ENCODE results near the gene ITGA7.

ITGA7 gene

GRCh38 chr12:55676707-55677106 lies 31.0 kb downstream of the ITGA7 start:
- TF ChIP-seq ELF4 (IDR thresholded peaks at IDR 0.05) (no peak), FOXM1 (IDR thresholded peaks at IDR 0.05; ENCODE audit: borderline replicate concordance) (no peak), FOXA1 (IDR thresholded peaks at IDR 0.05) (no peak), LEF1 (IDR thresholded peaks at IDR 0.05; ENCODE audit: borderline replicate concordance) (no peak), FOXK2 (IDR thresholded peaks at IDR 0.05) (no peak), SP1 (IDR thresholded peaks at IDR 0.05) (no peak), BHLHE40 (IDR thresholded peaks at IDR 0.05; ENCODE audit: borderline replicate concordance) (no peak), NFRKB (IDR thresholded peaks at IDR 0.05) (no peak), TARDBP (IDR thresholded peaks at IDR 0.05) (no peak), L3MBTL2 (conservative IDR thresholded peaks at IDR 0.05) (no peak), HDGF (IDR thresholded peaks at IDR 0.05; ENCODE audit: borderline replicate concordance) (no peak), SUZ12 (IDR thresholded peaks at IDR 0.05) (no peak)
- ChIA-PET POLR2A (no interaction called here), CTCF (interaction anchor here (0.7 kb wide), 1 partner anchor 30 kb away, joined by 3 read pairs; no protein-coding TSS in a partner anchor)
- DNase-seq (ENCODE audit: extremely low spot score), result no peak

GRCh38 chr12:55675666-55676065 lies 32.0 kb downstream of the ITGA7 start:
- ChIA-PET CTCF (no interaction called here), POLR2A (no interaction called here)
- no peak for DNase-seq (ENCODE audit: extremely low spot score)
- TF ChIP-seq ELF4 (IDR thresholded peaks at IDR 0.05), result no peak
- no peak for TF ChIP-seq L3MBTL2 (conservative IDR thresholded peaks at IDR 0.05)
- TF ChIP-seq FOXA1 (IDR thresholded peaks at IDR 0.05), result no peak
- no peak for TF ChIP-seq ZNF384 (IDR thresholded peaks at IDR 0.05)
- TF ChIP-seq SP1 (IDR thresholded peaks at IDR 0.05), result no peak
- no peak for TF ChIP-seq FOXM1 (IDR thresholded peaks at IDR 0.05; ENCODE audit: borderline replicate concordance)
- no peak for TF ChIP-seq LEF1 (IDR thresholded peaks at IDR 0.05; ENCODE audit: borderline replicate concordance)
- TF ChIP-seq TARDBP (IDR thresholded peaks at IDR 0.05), result no peak
- no peak for TF ChIP-seq NFRKB (IDR thresholded peaks at IDR 0.05)
- no peak for TF ChIP-seq ARNT (IDR thresholded peaks at IDR 0.05)
- TF ChIP-seq BHLHE40 (IDR thresholded peaks at IDR 0.05; ENCODE audit: borderline replicate concordance), result no peak
- no peak for TF ChIP-seq FOXK2 (IDR thresholded peaks at IDR 0.05)
- TF ChIP-seq SUZ12 (IDR thresholded peaks at IDR 0.05), result no peak
- TF ChIP-seq CTBP1 (IDR thresholded peaks at IDR 0.05; ENCODE audit: borderline replicate concordance), result no peak
- no peak for TF ChIP-seq HDGF (IDR thresholded peaks at IDR 0.05; ENCODE audit: borderline replicate concordance)
- TF ChIP-seq PKNOX1 (IDR thresholded peaks at IDR 0.05), result no peak

GRCh38 chr12:55673638-55674037 lies 34.1 kb downstream of the ITGA7 start:
- TF ChIP-seq PKNOX1 (IDR thresholded peaks at IDR 0.05) (no peak), TARDBP (IDR thresholded peaks at IDR 0.05) (no peak), FOXM1 (IDR thresholded peaks at IDR 0.05; ENCODE audit: borderline replicate concordance) (no peak), ELF4 (IDR thresholded peaks at IDR 0.05) (no peak), FOXK2 (IDR thresholded peaks at IDR 0.05) (no peak), LEF1 (IDR thresholded peaks at IDR 0.05; ENCODE audit: borderline replicate concordance) (no peak), SP1 (IDR thresholded peaks at IDR 0.05) (no peak), ARNT (IDR thresholded peaks at IDR 0.05) (no peak), L3MBTL2 (conservative IDR thresholded peaks at IDR 0.05) (no peak), HDGF (IDR thresholded peaks at IDR 0.05; ENCODE audit: borderline replicate concordance) (no peak), CTBP1 (IDR thresholded peaks at IDR 0.05; ENCODE audit: borderline replicate concordance) (no peak), BHLHE40 (IDR thresholded peaks at IDR 0.05; ENCODE audit: borderline replicate concordance) (no peak), FOXA1 (IDR thresholded peaks at IDR 0.05) (no peak)
- ChIA-PET CTCF (interaction anchor here (1.0 kb wide), 1 partner anchor 17 kb away, joined by 3 read pairs; no protein-coding TSS in a partner anchor), POLR2A (no interaction called here)
- no peak for DNase-seq (ENCODE audit: extremely low spot score)

GRCh38 chr12:55671746-55672145 lies 36.0 kb downstream of the ITGA7 start:
- no peak for DNase-seq (ENCODE audit: extremely low spot score)
- no peak for TF ChIP-seq FOXA1 (IDR thresholded peaks at IDR 0.05)
- no peak for TF ChIP-seq LEF1 (IDR thresholded peaks at IDR 0.05; ENCODE audit: borderline replicate concordance)
- TF ChIP-seq CTBP1 (IDR thresholded peaks at IDR 0.05; ENCODE audit: borderline replicate concordance), result no peak
- TF ChIP-seq FOXM1 (IDR thresholded peaks at IDR 0.05; ENCODE audit: borderline replicate concordance), result no peak
- TF ChIP-seq SUZ12 (IDR thresholded peaks at IDR 0.05), result no peak
- TF ChIP-seq BHLHE40 (IDR thresholded peaks at IDR 0.05; ENCODE audit: borderline replicate concordance), result no peak
- no peak for TF ChIP-seq PKNOX1 (IDR thresholded peaks at IDR 0.05)
- TF ChIP-seq FOXK2 (IDR thresholded peaks at IDR 0.05), result no peak
- no peak for TF ChIP-seq L3MBTL2 (conservative IDR thresholded peaks at IDR 0.05)
- TF ChIP-seq ARNT (IDR thresholded peaks at IDR 0.05), result no peak
- TF ChIP-seq SP1 (IDR thresholded peaks at IDR 0.05), result no peak
- TF ChIP-seq ELF4 (IDR thresholded peaks at IDR 0.05), result no peak
- TF ChIP-seq ZNF384 (IDR thresholded peaks at IDR 0.05), result no peak
- no peak for TF ChIP-seq TARDBP (IDR thresholded peaks at IDR 0.05)
- TF ChIP-seq HDGF (IDR thresholded peaks at IDR 0.05; ENCODE audit: borderline replicate concordance), result no peak
- TF ChIP-seq NFRKB (IDR thresholded peaks at IDR 0.05), result no peak
- CTCF ChIA-PET, result interaction anchor here (0.7 to 1.0 kb wide), 2 partner anchors 10 to 16 kb away, joined by 3 to 5 read pairs; a partner anchor contains a TSS
- POLR2A ChIA-PET, result interaction anchor here (0.6 kb wide), 1 partner anchor 44 kb away, joined by 3 read pairs; the partner anchor contains the start of gene BLOC1S1

- DNase-seq (ENCODE audit: extremely low spot score), result no peak
- CTCF ChIA-PET, result interaction anchor here (1.9 kb wide), 1 partner anchor 11 kb away, joined by 6 read pairs; a partner anchor contains a TSS
- TF ChIP-seq PKNOX1 (IDR thresholded peaks at IDR 0.05), result no peak
- no peak for TF ChIP-seq SP1 (IDR thresholded peaks at IDR 0.05)
- TF ChIP-seq CTBP1 (IDR thresholded peaks at IDR 0.05; ENCODE audit: borderline replicate concordance), result no peak
- TF ChIP-seq SUZ12 (IDR thresholded peaks at IDR 0.05), result no peak
- TF ChIP-seq ARNT (IDR thresholded peaks at IDR 0.05), result no peak
- TF ChIP-seq NFRKB (IDR thresholded peaks at IDR 0.05), result no peak
- no peak for TF ChIP-seq FOXK2 (IDR thresholded peaks at IDR 0.05)
- TF ChIP-seq L3MBTL2 (conservative IDR thresholded peaks at IDR 0.05), result no peak
- no peak for TF ChIP-seq ZNF384 (IDR thresholded peaks at IDR 0.05)
- no peak for TF ChIP-seq ELF4 (IDR thresholded peaks at IDR 0.05)
- TF ChIP-seq FOXM1 (IDR thresholded peaks at IDR 0.05; ENCODE audit: borderline replicate concordance), result no peak
- TF ChIP-seq FOXA1 (IDR thresholded peaks at IDR 0.05), result no peak
- TF ChIP-seq LEF1 (IDR thresholded peaks at IDR 0.05; ENCODE audit: borderline replicate concordance), result no peak
- no peak for TF ChIP-seq HDGF (IDR thresholded peaks at IDR 0.05; ENCODE audit: borderline replicate concordance)
- TF ChIP-seq TARDBP (IDR thresholded peaks at IDR 0.05), result no peak
- POLR2A ChIA-PET, result no interaction called here
Observed at GRCh38 chr12:55670276-55670675, 37.4 kb downstream of the ITGA7 start.

All from HEK293T (cell line).